Peyer's patch (tissue), 4 donors: ENCODE measurements around the gene SGCA.

ENCODE experiments used
- CTCF ChIP-seq, 6 experiments: fragments of 450-650 bp in 4 of 6; fragments of 200-600 bp in 2 of 6; sonication (generic) in 1 of 6; IDR thresholded peaks; one replicate each; pipeline ENCODE4 v1.5.1; 2017 to 2019; ENCODE audit warnings: antibody characterized with exemption in 6 of 6, mild to moderate bottlenecking in 3 of 6, moderate library complexity in 1 of 6
- POLR2A ChIP-seq, 2 donors: fragments of 450-650 bp; IDR thresholded peaks; one replicate each; pipeline ENCODE4 v1.5.1; 2017; ENCODE audit warnings: antibody characterized with exemption in 2 of 2, mild to moderate bottlenecking in 2 of 2, moderate library complexity in 2 of 2

- TF ChIP-seq CTCF (IDR thresholded peaks at IDR 0.05), result no peak
- no peak for TF ChIP-seq POLR2A (IDR thresholded peaks at IDR 0.05)
Observed at GRCh38 chr17:50153650-50154575, 11.9 kb upstream of the SGCA start.
